ENCODE data around the gene RASL10A. TPM values are rescaled to one million over a fixed set of nuclear protein-coding genes. Genes with fewer than 3 reads are reported as not detected.

Gene RASL10A
- total and polyA plus RNA-seq, 7 experiments from 2014 or later, result 0.32 to 1.7 (median 0.89) TPM; not detected in 3

DNA sequence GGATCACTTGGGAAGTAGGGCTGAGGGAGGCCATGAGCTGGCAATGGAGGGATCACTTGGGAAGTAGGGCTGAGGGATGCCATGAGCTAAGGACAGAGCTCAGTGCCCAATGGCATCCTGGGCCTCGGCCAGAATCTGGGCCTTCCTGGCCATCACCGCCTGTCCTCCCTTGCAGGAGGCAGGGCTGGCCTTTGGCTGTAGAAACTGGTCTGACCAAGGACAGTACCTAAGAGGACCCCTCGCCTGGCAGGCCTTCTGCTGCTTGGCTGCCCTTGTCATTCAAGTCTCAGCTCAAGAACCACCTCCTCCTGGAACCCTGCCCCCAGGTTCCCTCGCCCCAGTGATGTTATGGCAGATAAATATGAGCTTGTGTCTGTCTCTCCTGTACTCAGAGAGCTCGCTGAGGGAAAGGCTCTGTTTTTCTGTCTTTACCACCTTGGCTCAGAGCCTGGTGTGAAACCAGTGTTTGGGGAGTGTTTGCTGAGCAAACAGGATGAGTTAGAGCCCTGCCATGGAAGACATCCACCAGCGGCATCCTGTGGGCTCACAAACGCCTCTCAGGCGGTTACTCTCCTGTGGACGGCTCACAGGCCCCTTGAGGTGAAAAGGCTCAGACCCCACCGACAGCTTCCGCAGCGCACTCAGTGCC lies 19.3 kb upstream of the RASL10A start:
- Histone ChIP-seq H3K36me3 (ENCODE audit: control insufficient read depth in 2 of 3, insufficient read depth in 3 of 3, low read length in 3 of 3) (peaks cover 0 to 98% (median 8%) of the 10 kb centered on the region in 3 experiments), H3K27ac (ENCODE audit: low read depth, low read length) (no peak overlapping the region), H3K4me1 (ENCODE audit: control insufficient read depth in 2 of 2, insufficient read depth in 2 of 2, low read length in 2 of 2) (no peaks in the 10 kb centered on the region), H3K4me3 (ENCODE audit: low read length) (no peak overlapping the region), H3K27me3 (ENCODE audit: control insufficient read depth in 2 of 2, insufficient read depth in 2 of 2, low read length in 2 of 2) (no peaks in the 10 kb centered on the region), H3K9me3 (ENCODE audit: control insufficient read depth in 2 of 3, low read length in 3 of 3) (no peaks in the 10 kb centered on the region)
- intact Hi-C loops (cut with micrococcal nuclease), result no loop called here
- Mint-ChIP-seq H3K27ac (peak overlapping the region in 1 of 9 donors; percentile 33), H3K4me1 (peaks cover 0 to 2% (median 0%) of the 10 kb centered on the region in 7 donors), H3K36me3 (peaks cover 5 to 41% (median 15%) of the 10 kb centered on the region in 5 donors), H3K9me3 (peaks cover 0 to 1% (median 0%) of the 10 kb centered on the region in 11 donors), H3K4me3 (no peak overlapping the region), H3K27me3 (no peaks in the 10 kb centered on the region)
- DNase-seq (no peak), ATAC-seq (no peak)
- POLR2A ChIA-PET, result no interaction called here
- CTCF ChIA-PET, result no interaction called here

DNA sequence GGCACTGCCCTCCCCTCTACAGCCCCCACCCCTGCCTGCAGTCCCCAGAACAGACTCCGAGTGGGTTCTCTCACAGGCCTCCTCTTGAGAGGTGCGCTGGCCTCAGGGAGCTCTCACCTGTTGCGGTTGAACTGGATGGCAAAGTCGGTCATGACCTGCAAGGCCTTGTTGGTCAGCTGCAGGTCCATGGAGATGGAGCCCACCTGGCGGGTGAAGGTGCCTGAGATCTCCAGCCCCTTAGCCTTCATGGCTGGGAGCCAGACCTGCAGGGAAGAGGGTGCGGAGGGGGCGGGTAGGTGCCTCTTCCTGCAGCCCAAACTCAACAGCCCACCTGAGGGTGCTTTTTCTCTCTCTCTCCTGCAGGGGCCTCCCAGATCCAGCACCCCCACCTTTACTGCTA lies 18.7 kb upstream of the RASL10A start:
- Mint-ChIP-seq H3K9me3 (peaks cover 0 to 1% (median 0%) of the 10 kb centered on the region in 11 donors), H3K27ac (no peak overlapping the region), H3K27me3 (no peaks in the 10 kb centered on the region), H3K36me3 (peaks cover 5 to 34% (median 12%) of the 10 kb centered on the region in 5 donors), H3K4me3 (no peak overlapping the region), H3K4me1 (peaks cover 0 to 2% (median 0%) of the 10 kb centered on the region in 7 donors)
- intact Hi-C loops (cut with micrococcal nuclease), result no loop called here
- DNase-seq, result no peak
- Histone ChIP-seq H3K4me1 (ENCODE audit: control insufficient read depth in 2 of 2, insufficient read depth in 2 of 2, low read length in 2 of 2) (no peaks in the 10 kb centered on the region), H3K4me3 (ENCODE audit: low read length) (no peak overlapping the region), H3K27ac (ENCODE audit: low read depth, low read length) (no peak overlapping the region), H3K36me3 (ENCODE audit: control insufficient read depth in 2 of 3, insufficient read depth in 3 of 3, low read length in 3 of 3) (peaks cover 0 to 98% (median 8%) of the 10 kb centered on the region in 3 experiments), H3K9me3 (ENCODE audit: control insufficient read depth in 2 of 3, low read length in 3 of 3) (no peaks in the 10 kb centered on the region), H3K27me3 (ENCODE audit: control insufficient read depth in 2 of 2, insufficient read depth in 2 of 2, low read length in 2 of 2) (no peaks in the 10 kb centered on the region)
- ATAC-seq, result no peak
- CTCF ChIA-PET, result no interaction called here
- POLR2A ChIA-PET, result no interaction called here

DNA sequence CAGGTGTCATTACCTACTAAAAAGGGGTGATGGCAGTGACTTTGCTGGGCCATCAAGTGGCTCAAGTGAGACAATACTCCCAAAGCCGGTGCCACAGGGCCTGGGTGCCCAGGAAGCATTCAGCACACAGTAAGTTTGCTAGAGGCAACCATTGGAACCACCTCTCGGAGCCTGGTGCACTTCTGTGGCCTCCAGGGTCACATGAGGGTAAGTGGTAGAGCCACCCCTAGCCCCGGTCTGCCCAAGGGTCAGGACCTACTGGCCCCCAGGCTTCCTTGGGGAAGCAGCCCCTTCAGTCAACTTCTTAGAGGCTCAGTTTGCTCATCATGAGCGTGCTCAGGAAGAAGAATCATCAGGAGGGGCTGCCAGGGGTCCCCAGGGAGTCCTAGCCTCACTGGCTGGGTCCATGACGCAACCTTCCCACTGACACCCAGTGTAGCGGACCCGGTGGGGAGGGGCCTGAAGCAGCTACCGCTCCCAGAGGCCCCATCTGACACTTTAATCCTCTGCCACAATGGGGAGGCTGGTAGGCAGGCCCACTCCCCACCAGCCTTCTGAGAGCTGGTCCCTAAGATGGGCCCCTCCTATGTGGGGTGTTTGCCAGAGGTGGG lies 17.5 kb upstream of the RASL10A start:
- Histone ChIP-seq H3K9me3 (ENCODE audit: control insufficient read depth in 2 of 3, low read length in 3 of 3) (no peaks in the 10 kb centered on the region), H3K27ac (ENCODE audit: low read depth, low read length) (no peak overlapping the region), H3K4me3 (ENCODE audit: low read length) (no peak overlapping the region), H3K4me1 (ENCODE audit: control insufficient read depth in 2 of 2, insufficient read depth in 2 of 2, low read length in 2 of 2) (no peaks in the 10 kb centered on the region), H3K27me3 (ENCODE audit: control insufficient read depth in 2 of 2, insufficient read depth in 2 of 2, low read length in 2 of 2) (no peaks in the 10 kb centered on the region), H3K36me3 (ENCODE audit: control insufficient read depth in 2 of 3, insufficient read depth in 3 of 3, low read length in 3 of 3) (peaks cover 0 to 98% (median 8%) of the 10 kb centered on the region in 3 experiments)
- Mint-ChIP-seq H3K9me3 (peaks cover 0 to 1% (median 0%) of the 10 kb centered on the region in 11 donors), H3K4me1 (no peaks in the 10 kb centered on the region), H3K4me3 (no peak overlapping the region), H3K36me3 (peaks cover 3 to 24% (median 5%) of the 10 kb centered on the region in 5 donors), H3K27ac (no peak overlapping the region), H3K27me3 (no peaks in the 10 kb centered on the region)
- intact Hi-C loops (cut with micrococcal nuclease), result no loop called here
- no peak for ATAC-seq
- no peak for DNase-seq
- POLR2A ChIA-PET, result no interaction called here
- CTCF ChIA-PET, result no interaction called here

DNA sequence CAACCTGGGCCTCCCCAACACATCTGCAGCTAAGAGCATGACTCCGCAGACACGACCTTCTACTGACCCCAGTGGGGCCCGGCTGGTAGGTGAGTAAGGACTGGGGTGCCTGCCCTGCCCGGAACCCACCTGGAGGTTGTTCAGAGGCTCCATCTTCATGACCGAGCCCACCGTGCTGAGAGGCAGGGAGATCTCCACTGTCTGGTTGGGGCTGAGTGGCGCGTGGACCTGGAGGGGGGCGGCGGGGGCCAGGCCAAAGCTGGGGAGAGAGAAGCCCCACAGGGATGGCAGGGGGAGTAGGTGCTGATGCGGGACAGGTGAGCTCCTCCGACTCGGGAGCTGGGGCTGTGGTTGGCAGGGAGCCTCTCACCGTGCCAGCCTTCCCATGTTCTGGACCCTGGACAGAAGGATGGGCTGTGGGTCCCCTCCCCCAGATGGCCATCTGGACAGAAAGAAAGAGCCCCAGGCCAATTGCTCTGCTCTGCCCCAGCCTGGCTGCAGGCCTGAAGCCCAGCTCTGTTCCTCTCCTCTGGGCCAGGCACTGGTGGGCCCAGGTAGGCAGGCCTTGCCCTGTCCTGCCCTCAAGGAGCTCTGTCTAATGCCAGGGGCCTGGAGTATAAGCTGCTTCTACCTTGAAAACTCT lies 16.3 kb upstream of the RASL10A start:
- Histone ChIP-seq H3K4me3 (ENCODE audit: low read length) (no peak overlapping the region), H3K4me1 (ENCODE audit: control insufficient read depth in 2 of 2, insufficient read depth in 2 of 2, low read length in 2 of 2) (no peaks in the 10 kb centered on the region), H3K27ac (ENCODE audit: low read depth, low read length) (no peak overlapping the region), H3K9me3 (ENCODE audit: control insufficient read depth in 2 of 3, low read length in 3 of 3) (no peaks in the 10 kb centered on the region), H3K36me3 (ENCODE audit: control insufficient read depth in 2 of 3, insufficient read depth in 3 of 3, low read length in 3 of 3) (peaks cover 0 to 98% (median 0%) of the 10 kb centered on the region in 3 experiments), H3K27me3 (ENCODE audit: control insufficient read depth in 2 of 2, insufficient read depth in 2 of 2, low read length in 2 of 2) (no peaks in the 10 kb centered on the region)
- ChIA-PET POLR2A (no interaction called here), CTCF (no interaction called here)
- DNase-seq (no peak), ATAC-seq (no peak)
- Mint-ChIP-seq H3K27ac (no peak overlapping the region), H3K9me3 (peaks cover 0 to 1% (median 0%) of the 10 kb centered on the region in 11 donors), H3K27me3 (no peaks in the 10 kb centered on the region), H3K4me1 (no peaks in the 10 kb centered on the region), H3K36me3 (peaks cover 0 to 21% (median under 1%) of the 10 kb centered on the region in 5 donors), H3K4me3 (no peak overlapping the region)
- intact Hi-C loops (cut with micrococcal nuclease), result no loop called here

DNA sequence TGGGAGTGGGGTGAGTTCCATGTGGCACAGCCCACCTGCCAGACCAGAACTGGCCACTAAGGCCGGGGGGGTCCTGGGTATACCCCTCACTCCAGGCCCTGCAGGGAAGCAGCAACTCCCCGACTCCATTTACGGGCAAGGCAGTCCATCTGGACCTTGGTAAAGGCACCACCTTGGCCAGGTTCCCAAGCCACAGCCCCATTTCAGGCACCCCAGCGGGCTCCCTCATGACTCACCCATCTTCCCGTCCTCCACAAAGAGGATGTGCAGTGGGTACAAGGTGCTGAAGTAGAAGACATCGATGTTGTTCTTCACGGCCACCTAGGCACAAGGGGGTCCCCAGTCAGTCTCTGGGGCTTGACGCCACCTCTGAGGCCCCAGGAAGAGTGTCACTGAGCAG lies 15.7 kb upstream of the RASL10A start:
- no peaks in the 10 kb centered on the region for H3K9me3 ChIP-seq (ENCODE audit: control insufficient read depth in 2 of 3, low read length in 3 of 3)
- no peak overlapping the region for H3K27ac Mint-ChIP-seq
- H3K36me3 Mint-ChIP-seq, result peaks cover 0 to 21% (median 0%) of the 10 kb centered on the region in 5 donors
- DNase-seq (no peak), ATAC-seq (no peak)
- ChIA-PET CTCF (no interaction called here), POLR2A (no interaction called here)
- H3K4me1 ChIP-seq (ENCODE audit: control insufficient read depth in 2 of 2, insufficient read depth in 2 of 2, low read length in 2 of 2), result no peaks in the 10 kb centered on the region
- no peaks in the 10 kb centered on the region for H3K4me1 Mint-ChIP-seq
- no peak overlapping the region for H3K4me3 Mint-ChIP-seq
- H3K4me3 ChIP-seq (ENCODE audit: low read length), result no peak overlapping the region
- H3K27ac ChIP-seq (ENCODE audit: low read depth, low read length), result no peak overlapping the region
- no peaks in the 10 kb centered on the region for H3K27me3 Mint-ChIP-seq
- peaks cover 0 to 1% (median 0%) of the 10 kb centered on the region in 11 donors for H3K9me3 Mint-ChIP-seq
- intact Hi-C loops (cut with micrococcal nuclease), result no loop called here
- H3K27me3 ChIP-seq (ENCODE audit: control insufficient read depth in 2 of 2, insufficient read depth in 2 of 2, low read length in 2 of 2), result no peaks in the 10 kb centered on the region
- H3K36me3 ChIP-seq (ENCODE audit: control insufficient read depth in 2 of 3, insufficient read depth in 3 of 3, low read length in 3 of 3), result peaks cover 0 to 98% (median 0%) of the 10 kb centered on the region in 3 experiments

DNA sequence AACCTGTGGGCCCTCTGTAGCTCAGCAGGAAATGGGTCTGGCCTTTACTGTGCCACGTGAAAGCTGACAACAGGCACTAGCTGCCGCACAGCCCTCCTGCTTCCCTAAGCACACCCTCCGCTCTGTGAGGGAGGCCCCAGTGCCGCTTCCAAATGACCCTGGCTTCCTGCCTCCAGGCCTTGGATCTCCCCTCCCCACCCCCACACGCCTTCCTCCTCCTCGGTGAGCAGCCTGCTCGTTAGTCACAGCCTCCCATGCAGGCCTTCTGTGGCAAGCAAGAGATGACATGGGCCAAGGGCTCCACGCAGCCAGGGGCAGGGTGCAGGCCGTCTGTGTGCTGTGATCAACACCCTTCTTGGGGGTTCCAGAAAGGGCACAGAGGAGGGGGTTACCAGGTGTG lies 15.3 kb upstream of the RASL10A start:
- ChIA-PET CTCF (no interaction called here), POLR2A (no interaction called here)
- H3K36me3 Mint-ChIP-seq, result peaks cover 0 to 16% (median 0%) of the 10 kb centered on the region in 5 donors
- no peaks in the 10 kb centered on the region for H3K27me3 ChIP-seq (ENCODE audit: control insufficient read depth in 2 of 2, insufficient read depth in 2 of 2, low read length in 2 of 2)
- no peak for DNase-seq
- ATAC-seq, result no peak
- intact Hi-C loops (cut with micrococcal nuclease), result no loop called here
- peaks cover 0 to 1% (median 0%) of the 10 kb centered on the region in 11 donors for H3K9me3 Mint-ChIP-seq
- no peaks in the 10 kb centered on the region for H3K4me1 ChIP-seq (ENCODE audit: control insufficient read depth in 2 of 2, insufficient read depth in 2 of 2, low read length in 2 of 2)
- H3K4me3 Mint-ChIP-seq, result no peak overlapping the region
- no peak overlapping the region for H3K27ac ChIP-seq (ENCODE audit: low read depth, low read length)
- no peaks in the 10 kb centered on the region for H3K27me3 Mint-ChIP-seq
- H3K4me3 ChIP-seq (ENCODE audit: low read length), result no peak overlapping the region
- no peak overlapping the region for H3K27ac Mint-ChIP-seq
- peaks cover 0 to 93% (median 0%) of the 10 kb centered on the region in 3 experiments for H3K36me3 ChIP-seq (ENCODE audit: control insufficient read depth in 2 of 3, insufficient read depth in 3 of 3, low read length in 3 of 3)
- H3K9me3 ChIP-seq (ENCODE audit: control insufficient read depth in 2 of 3, low read length in 3 of 3), result no peaks in the 10 kb centered on the region
- no peaks in the 10 kb centered on the region for H3K4me1 Mint-ChIP-seq

Measured in naive thymus-derived CD4-positive, alpha-beta T cell (primary cell).